Choroid plexus epithelial cell (primary cell): ENCODE results near the gene PDE8B.

Experiments
- DNase-seq: peaks from one replicate; pipeline ENCODE4 v3.0.0-alpha.2; 2010; ENCODE audit warnings: low read depth
- H3K4me3 ChIP-seq: 2 replicates; pipeline ENCODE4 v1.5.1; 2011; ENCODE audit warnings: low read depth, mild to moderate bottlenecking, control low read depth, low read length, moderate library complexity
- TF ChIP-seq, protein P1 (sequence below): conservative IDR thresholded peaks from 2 replicates; pipeline ENCODE4 v1.5.1; 2011; ENCODE audit warnings: low read depth, mild to moderate bottlenecking, control low read depth, inconsistent platforms, low read length, moderate library complexity

Gene PDE8B

DNA sequence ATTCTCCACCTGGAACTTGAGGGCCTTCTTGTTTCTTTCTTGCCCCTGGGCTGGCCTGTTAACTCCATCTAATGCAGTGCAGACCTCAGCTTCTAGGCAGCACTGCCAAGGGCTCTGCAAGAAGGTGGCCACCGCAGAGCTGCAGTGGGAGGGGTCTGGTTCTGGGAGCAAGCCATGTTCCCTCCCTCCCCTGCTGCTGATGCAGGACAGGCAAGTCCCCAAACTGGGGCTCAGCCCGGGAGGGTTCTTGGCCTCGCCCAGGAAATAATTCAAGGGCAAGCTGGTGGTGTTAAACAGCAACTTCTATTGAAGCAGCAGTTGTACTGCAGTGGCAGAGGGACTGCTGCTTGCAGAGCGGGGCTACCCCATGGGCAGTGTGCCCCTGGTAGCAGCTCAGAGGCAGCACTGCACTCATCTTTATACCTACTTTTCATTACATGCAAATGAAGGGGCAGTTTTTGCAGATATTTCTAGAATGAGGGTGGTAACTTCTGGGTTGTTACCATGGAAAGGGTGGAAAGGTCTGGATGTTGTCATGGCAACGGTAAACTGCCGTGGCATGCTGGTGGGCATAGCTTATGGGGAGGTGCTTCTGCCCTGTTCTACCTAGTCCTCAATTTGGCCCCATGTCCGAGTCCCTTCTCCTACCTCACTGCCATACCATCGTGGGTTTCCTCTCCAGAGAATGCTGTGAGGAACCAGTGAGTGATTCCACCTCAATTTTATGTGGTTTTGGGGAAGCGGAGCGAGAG is 199.6 kb downstream of the PDE8B start:
- TF ChIP-seq, protein P1, sequence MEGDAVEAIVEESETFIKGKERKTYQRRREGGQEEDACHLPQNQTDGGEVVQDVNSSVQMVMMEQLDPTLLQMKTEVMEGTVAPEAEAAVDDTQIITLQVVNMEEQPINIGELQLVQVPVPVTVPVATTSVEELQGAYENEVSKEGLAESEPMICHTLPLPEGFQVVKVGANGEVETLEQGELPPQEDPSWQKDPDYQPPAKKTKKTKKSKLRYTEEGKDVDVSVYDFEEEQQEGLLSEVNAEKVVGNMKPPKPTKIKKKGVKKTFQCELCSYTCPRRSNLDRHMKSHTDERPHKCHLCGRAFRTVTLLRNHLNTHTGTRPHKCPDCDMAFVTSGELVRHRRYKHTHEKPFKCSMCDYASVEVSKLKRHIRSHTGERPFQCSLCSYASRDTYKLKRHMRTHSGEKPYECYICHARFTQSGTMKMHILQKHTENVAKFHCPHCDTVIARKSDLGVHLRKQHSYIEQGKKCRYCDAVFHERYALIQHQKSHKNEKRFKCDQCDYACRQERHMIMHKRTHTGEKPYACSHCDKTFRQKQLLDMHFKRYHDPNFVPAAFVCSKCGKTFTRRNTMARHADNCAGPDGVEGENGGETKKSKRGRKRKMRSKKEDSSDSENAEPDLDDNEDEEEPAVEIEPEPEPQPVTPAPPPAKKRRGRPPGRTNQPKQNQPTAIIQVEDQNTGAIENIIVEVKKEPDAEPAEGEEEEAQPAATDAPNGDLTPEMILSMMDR = no peak

DNA sequence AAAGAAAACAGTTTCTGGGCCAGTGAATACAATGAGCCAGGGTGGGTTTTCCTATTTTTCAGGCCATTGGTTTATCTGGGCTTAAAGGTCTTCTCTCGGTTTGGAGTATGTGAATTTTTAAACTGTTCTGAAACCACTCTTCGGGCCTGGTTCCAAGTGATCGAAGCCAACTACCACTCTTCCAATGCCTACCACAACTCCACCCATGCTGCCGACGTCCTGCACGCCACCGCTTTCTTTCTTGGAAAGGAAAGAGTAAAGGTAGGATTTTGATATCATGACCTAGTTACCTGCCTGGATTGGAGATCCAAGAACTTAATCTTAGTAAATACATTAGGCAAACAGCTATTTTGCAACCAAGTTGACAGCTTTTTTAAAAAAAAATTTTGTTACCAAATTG is 202.6 kb downstream of the PDE8B start:
- no peak for DNase-seq
- TF ChIP-seq, protein P1 = no peak
- H3K4me3 ChIP-seq = no peak overlapping the region

More for the DNA sequence above, 199.6 kb downstream of the PDE8B start:
- no peak overlapping the region for H3K4me3 ChIP-seq
- no peak for DNase-seq

DNA sequence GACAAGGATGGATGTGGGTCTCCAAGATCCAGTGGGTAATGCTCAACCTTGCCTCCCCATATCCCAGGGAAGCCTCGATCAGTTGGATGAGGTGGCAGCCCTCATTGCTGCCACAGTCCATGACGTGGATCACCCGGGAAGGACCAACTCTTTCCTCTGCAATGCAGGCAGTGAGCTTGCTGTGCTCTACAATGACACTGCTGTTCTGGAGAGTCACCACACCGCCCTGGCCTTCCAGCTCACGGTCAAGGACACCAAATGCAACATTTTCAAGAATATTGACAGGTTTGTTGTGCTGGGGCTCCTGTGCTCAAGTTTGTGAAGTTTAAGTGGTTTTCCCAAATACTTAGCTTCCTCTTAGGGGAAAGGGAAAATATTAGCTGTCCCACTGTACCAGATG is 207.7 kb downstream of the PDE8B start:
- no peak overlapping the region for H3K4me3 ChIP-seq
- TF ChIP-seq, protein P1 = no peak
- DNase-seq = no peak

DNA sequence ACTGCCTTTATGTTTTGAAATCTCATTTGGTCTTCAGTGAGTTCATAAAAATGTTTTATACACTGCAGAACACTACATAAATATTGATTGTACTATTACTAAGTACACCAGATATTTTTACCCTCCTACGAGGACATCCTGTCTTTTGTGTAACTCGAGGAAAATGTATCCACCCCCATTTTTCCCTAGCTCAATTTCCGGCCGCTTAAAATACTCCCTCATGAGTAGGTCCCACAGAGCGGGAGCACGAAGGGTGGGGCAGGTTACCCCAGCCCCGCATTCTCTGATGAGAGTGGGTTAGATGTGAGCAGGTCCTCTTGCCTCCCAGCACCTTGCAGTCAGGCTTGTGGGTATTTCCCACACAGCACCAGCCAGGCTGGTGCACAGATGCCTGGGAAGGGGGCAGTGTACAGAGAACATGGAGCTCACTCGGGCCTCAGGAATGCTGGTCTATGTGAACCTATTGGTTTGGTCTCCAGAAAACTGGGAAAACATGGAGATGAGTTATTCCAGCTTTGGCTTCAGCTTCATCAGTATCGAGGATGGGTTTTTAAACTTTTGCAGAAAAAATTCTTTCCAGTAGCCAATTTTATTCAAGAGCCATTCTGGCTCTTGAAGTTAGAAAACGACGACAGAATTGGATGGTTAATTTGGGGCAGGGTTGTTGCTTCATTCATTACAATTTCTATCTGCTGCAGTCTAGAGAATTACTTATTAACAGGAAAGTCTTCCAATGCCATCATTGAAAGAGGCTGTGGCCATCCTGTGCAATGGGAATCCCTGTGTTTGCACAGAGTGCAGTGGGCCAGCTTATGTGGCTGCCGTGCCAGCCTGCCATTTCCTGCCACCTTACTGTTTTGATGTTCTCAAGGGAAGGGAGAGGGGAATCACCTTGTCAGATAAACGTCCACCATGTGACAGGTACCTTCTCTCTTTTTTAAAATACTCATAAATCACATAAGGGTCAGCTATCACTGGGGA is 208.4 kb downstream of the PDE8B start:
- TF ChIP-seq, protein P1 = no peak
- no peak for DNase-seq
- no peak overlapping the region for H3K4me3 ChIP-seq

DNA sequence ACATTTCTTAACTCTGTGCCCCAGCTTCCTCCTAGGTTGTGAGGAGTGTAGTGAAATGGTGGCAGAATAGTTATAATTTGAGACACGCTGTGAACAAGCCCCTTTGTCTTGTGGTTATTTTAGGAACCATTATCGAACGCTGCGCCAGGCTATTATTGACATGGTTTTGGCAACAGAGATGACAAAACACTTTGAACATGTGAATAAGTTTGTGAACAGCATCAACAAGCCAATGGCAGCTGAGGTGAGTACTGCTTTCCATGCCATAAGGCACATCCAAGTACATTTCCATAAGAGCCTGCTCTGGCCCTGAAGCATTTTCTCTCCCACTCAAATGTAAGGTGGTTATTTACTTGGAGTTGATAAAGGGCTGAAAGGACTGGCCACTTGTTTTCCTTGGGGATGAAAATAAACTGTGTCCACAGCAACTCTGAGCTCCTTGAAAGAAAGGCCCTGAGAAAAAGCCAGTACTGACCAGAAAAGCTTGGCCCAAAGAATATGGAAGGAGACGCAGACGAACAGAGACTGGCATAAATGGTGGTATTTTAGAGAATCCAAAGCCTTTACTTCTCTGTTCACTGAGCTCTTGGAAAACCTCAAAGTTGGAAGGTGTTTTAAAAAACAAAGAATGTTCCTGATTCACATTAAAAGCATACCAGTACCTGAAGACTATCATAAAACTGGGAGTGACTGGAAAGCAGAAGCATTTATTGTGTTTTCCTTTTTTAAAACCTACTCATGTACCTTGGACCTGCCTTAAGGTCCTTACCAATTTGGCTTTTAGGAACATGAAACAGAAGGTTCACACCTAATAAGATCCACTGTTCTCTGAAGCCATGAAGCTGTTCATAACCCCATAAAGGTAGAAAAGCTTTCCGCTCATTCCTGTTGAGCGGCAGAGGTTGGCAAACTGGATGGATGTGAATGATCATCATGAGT is 209.4 kb downstream of the PDE8B start:
- no peak for DNase-seq
- no peak overlapping the region for H3K4me3 ChIP-seq
- TF ChIP-seq, protein P1 = no peak

DNA sequence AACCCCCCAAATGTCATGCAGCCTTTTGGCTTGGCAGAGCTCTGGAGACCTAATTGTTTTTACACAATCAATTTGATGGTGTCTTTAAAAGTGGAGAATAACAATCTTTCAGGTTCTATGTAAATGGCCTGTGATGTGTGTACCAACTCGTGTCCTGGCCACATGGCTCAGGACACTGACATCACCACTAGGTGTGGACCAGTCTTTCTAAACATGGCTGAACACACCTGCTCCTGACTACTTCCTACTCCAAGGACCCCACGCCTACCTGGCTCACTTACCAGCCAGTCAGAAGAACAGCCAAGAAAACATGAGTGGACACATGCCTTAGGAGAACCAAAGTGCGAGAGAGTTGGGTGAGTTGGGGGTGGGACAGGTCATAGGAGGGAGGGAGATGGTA is 210.5 kb downstream of the PDE8B start:
- TF ChIP-seq, protein P1 = no peak
- DNase-seq = no peak
- H3K4me3 ChIP-seq = no peak overlapping the region
